Limb (tissue), 2 donors: ENCODE measurements around the gene TERT.

Experiments used
- DNase-seq, 2 donors: peaks; one replicate each; pipeline ENCODE4 v3.0.0-alpha.2; 2016; ENCODE audit errors: extremely low spot score in 2 of 2

Gene TERT

DNA sequence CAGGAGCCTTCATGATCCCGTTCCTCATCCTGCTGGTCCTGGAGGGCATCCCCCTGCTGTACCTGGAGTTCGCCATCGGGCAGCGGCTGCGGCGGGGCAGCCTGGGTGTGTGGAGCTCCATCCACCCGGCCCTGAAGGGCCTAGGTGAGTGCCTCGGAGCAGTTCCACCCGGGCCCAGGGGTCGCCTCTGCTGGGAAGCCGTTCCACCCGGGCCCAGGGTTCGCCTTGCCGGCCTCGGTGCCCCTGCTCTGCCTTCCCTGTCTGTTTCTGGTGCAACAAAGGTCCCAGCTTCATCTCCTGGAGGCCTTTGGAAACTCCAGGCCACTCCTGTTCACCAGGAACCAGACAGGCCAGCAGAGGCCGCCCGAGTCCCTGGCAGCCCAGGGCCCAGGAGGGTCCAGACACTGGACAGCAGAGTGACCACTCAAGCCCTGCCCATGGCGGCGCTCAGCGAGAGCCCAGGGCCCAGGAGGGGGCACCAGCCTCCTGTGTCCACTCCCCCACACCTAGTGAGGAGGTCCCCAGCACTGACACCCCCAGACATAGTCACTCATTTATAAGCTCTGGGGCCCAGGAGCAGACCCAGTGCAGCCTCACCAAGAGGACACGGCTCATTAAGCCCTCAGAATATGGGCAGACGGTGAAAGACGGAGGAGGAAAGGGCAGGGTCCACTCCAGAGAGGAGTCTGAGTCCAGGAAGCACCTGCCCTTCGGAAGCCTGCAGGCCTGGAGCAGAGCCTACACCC, 86.0 kb downstream of the TERT start:
- no peak for DNase-seq

DNA sequence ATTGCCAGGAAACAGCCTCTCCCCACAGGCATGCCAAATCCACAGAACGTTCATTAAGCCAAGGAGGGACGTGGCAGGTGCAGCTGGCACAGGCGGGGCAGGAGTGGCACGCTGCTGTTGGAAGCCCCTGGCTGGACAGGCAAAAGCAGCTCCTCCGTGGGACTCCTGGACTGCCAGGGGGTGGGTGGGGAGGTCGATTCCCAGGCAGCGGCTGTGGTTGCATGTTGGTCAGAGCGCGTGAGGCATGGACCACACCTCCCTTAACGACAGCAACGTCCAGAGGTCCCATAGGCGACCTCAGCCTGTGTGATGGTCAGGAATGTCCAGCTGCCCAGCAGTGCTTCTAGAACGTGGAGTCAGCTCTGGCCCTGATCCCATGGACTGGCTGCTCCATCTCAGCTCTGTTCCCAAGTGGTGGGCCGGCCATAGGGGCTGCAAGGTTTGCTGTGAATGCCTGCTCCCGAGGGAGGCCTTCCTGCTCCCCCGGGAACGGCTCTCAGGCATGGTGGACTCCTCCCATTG, 86.6 kb downstream of the TERT start:
- DNase-seq, result no peak

DNA sequence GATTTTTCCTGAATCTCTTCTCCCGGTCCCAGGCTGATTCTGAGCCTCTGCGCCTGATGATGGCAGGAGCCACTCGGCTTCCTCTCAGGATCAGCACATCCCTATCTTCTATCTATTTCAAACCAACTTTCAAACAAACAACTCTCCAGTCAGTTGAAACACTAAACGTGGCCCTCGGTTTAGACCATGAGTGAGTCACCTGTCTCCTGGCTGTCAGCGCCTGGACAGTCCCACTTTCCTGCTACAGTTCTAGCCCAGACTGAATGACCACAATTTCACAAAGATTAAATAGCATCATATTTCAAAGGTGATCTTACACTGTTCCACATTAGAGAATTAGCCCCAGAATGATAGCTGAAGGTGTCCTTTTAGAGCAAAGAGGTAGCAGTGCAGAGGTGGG, 87.3 kb downstream of the TERT start:
- DNase-seq, result no peak

DNA sequence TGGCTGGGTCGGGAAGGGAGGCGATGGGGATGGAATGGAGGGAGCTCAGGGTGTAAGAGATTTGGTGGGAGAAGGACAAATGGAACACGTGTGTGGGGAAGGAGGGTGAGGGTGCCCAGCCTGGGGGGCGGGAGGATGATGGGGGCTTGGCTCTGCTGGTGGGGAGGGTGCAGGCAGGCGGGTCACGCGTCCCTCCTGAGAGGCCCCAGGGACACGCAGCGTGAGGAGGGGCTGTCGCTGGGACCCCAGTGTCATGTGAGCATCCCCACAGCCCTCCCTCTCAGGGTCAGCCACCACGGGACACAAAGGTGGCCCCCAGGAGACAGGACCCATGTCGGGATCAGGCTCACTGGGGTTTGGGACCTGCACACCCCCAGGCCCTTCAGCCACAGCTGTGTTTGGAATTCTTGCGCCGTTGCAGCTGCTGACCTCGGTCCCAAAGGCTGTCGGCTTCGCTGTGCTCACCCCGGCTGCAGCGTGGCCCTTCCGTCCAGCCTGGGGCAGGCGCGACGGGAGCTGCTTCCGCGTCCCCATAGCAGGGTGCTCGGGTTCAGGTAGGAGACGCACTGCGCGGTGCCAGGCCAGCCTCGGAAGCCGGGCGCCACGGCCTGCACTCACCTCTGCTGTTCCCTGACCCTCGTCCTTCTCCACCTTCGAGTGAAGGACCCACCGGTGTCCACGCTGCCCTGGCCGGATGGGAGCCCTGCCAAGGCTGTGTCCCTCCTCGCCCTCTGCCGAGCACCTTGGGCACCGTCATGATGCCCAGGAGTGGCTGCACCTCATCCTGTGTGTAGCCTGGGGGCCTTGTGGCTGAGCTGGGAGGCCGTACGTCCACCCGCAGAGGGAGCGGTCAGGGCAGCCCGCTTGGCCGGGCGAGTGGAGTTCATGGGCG, 88.1 kb downstream of the TERT start:
- DNase-seq, result no peak

DNA sequence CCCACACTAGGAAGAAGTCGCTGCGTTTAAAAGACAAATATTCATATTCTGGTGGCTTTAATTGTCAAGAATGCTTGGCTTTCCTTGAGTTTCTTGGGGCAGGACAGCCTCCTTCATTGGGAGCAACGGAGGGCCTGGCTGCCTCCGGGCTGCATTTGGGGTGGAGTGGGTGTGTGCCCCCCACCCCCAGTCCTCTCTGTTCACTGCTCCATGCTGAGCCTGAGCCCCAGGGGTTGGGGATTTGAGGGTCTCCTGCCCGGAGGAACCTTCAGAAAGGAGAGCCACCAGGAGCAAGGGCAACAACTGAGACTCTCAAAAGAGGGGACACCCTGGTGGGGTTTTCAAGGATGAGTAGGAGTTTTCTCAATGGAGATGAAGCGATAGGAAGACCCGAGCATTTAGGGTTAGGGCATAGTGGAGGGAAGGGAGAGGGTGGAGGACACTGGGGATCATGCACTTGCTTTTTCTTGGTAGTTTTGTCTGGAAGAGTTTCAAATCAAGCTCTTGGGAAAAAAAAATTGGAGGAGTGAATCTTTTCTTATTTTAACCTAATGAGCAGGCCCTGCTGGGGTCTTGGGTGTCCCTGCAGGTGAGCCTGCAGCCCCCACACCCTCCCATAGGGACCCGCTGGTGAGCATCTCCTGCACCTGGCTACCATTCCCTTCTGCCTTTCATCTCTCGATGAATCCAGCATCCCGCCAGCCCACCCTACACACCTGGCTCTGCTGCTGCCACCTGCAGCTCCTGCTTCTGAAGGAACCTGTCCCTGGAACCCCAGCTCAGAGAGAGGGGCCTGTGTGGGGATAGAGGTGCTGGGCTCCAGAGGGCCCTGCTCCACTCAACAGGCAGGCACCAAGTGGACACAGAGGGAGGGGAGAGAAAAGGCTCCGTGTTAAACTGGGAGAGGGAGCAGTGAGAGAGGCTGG, 89.3 kb downstream of the TERT start:
- no peak for DNase-seq

DNA sequence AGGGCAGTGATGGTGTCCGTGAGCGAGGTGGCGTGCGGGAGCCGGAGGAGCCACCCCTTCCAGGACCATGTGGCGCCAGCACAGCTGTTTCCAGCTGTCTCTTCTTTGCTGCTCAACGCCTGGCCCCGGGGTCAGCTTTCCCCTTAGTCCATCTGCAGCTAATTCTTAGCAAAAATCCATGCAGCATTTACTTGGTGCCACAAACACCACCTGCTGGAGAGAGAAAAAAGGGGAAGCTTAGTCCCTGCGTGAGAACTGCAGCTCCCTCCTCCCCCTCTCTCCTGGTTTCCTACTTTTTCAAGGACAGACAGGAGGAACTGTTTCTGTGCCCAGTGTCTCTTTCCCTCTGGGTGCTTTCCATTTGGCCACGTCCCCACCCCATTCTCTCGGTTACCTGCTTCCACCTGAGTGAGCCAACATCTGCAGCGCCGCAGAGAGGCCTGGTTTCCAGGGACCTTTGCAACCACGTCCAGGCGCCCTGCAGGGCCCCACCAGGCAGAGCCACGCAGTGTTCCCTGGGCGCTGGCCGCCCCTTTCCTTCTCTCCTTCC, 90.1 kb downstream of the TERT start:
- DNase-seq, result peak; percentile 51 to 54

DNA sequence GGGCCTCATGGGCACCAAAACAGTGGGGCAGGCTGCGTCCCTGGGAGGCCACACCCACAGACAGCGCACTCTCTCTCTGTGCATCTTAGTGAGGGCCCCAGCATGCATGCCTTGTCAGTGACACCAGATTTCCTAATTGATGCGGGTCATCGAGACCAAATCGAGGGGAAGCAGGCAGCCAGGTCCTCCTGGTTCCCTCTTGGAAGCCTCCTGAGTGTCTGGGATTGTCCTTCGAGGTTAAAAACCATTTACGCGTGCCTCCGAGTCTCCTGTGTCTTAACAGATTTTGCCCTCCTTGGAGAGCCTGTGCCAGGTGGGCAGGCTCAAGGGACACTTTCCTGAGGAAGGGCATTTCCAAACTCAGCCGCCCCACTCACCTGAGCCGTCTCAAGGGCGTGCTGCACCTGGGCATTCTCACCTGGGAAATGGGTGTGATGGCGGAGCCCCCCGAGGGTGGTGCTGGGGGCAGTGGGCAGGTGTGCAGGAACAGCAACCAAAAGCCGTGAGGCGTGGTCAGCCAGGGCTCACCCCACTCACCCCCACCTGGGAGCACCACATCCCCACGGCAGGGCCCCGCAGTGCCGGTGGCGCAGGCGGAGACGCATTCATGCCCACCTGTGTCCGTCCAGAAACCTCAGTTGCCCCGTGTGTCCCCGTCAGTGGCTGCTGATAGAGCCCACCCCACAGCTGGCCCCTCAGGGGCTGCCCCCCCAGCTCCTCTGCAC, 90.7 kb downstream of the TERT start:
- no peak for DNase-seq

DNA sequence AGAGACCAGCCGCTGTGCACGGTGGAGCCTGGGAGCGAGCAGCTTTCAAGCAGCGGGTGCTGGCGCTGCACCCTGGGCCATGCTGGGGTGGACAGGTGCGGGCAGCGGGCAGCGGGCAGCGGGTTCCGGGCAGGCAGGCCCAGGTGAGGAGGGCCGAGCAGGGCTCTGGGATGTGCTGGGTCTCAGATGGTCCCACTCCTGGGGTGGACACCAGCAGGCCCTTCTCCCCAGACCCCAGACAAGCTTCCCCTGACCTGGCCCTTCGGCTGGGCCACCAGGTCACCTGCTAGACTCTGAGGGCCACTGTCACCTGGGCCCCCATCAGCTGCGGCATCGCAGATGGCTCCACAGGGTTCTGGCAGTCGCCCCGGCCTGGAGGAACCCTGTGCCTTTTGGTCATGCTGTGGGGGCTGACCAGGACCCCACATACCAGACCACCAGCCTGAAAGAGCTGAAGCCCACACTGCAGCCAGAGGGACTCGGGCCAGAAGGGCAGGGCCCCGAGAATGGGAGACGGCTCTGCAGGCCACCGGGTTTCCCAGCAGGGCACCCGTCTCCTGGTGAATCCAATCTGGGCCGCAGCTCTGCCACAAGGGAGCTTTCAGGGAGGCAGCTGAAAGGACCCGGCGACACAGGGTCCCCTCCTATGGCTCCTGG, 91.4 kb downstream of the TERT start:
- DNase-seq, result no peak
